IMR-90 (cell line): ENCODE data around the gene SLC27A1. TPM values are rescaled to one million over a fixed set of nuclear protein-coding genes. Genes with fewer than 3 reads are reported as not detected.

ENCODE experiments used
- ATAC-seq: fragments of 200-7000 bp; cut with Tn5 transposase; 2 replicates; pipeline ENCODE4 v1.9.1; 2020; ENCODE audit warnings: low read depth, mild to moderate bottlenecking, moderate library complexity
- BruUV-seq: library from RNA; stranded (reverse); fragments of 400-500 nt; replicated peaks from 2 replicates; lab custom pipeline; 2021; lab: Mats Ljungman, UMichigan
- CTCF ChIA-PET: fragments of 300-600 bp; formaldehyde crosslinking; extraction: SDS; loops from one replicate; lab custom pipeline; 2021; ENCODE audit warnings: antibody characterized with exemption; lab: Yijun Ruan, JAX
- POLR2A ChIA-PET: fragments of 300-600 bp; sonication (Branson Sonifier 250); formaldehyde crosslinking; loops from one replicate; lab custom pipeline; 2022; ENCODE audit warnings: antibody characterized with exemption; ENCODE audit not compliant: unreplicated experiment; lab: Charles Lee
- DNase-seq: peaks from one replicate; pipeline ENCODE4 v3.0.0; 2013
- H2AFZ ChIP-seq: replicated peaks from 2 replicates; pipeline ENCODE3; 2013; ENCODE audit warnings: low read length, mild to moderate bottlenecking; ENCODE audit not compliant: poor library complexity
- H2AK5ac ChIP-seq: 2 replicates; pipeline ENCODE4 v1.6.1; 2013; ENCODE audit warnings: low read depth, low read length, inconsistent platforms
- H2AK9ac ChIP-seq: replicated peaks from 2 replicates; pipeline ENCODE3; 2013; ENCODE audit warnings: mild to moderate bottlenecking, low read depth, low read length, moderate library complexity; ENCODE audit not compliant: poor library complexity
- H2BK120ac ChIP-seq: 2 replicates; pipeline ENCODE4 v1.6.1; 2013; ENCODE audit warnings: low read depth, low read length, inconsistent platforms
- H2BK15ac ChIP-seq: 3 replicates; pipeline ENCODE4 v1.6.1; 2013; ENCODE audit warnings: low read depth, low read length, inconsistent platforms
- H2BK20ac ChIP-seq: 2 replicates; pipeline ENCODE4 v1.6.1; 2013; ENCODE audit warnings: low read depth, mild to moderate bottlenecking, inconsistent platforms, low read length, moderate library complexity
- H2BK5ac ChIP-seq: 2 replicates; pipeline ENCODE4 v1.6.1; 2013; ENCODE audit warnings: mild to moderate bottlenecking, low read depth, low read length, inconsistent platforms; ENCODE audit not compliant: poor library complexity, severe bottlenecking
- H3K14ac ChIP-seq: replicated peaks from 2 replicates; pipeline ENCODE4 v1.6.1; 2013; ENCODE audit warnings: low read depth, low read length, inconsistent platforms
- H3K18ac ChIP-seq: 2 replicates; pipeline ENCODE4 v1.6.1; 2013; ENCODE audit warnings: low read depth, low read length, control low read depth
- H3K23ac ChIP-seq: 2 replicates; pipeline ENCODE4 v1.6.1; 2013; ENCODE audit warnings: low read depth, low read length, inconsistent platforms
- H3K27ac ChIP-seq: 2 replicates; pipeline ENCODE4 v1.5.1; 2013; ENCODE audit warnings: mild to moderate bottlenecking, control low read depth, low read length; ENCODE audit not compliant: insufficient read depth
- H3K27me3 ChIP-seq: 2 replicates; pipeline ENCODE4 v1.6.1; 2013; ENCODE audit warnings: low read length; ENCODE audit not compliant: control insufficient read depth, insufficient read depth
- H3K36me3 ChIP-seq: 2 replicates; pipeline ENCODE4 v1.6.1; 2013; ENCODE audit warnings: low read length, mixed read lengths; ENCODE audit not compliant: control insufficient read depth, insufficient read depth
- H3K4ac ChIP-seq: 2 replicates; pipeline ENCODE4 v1.6.1; 2013; ENCODE audit warnings: low read depth, low read length, inconsistent platforms
- H3K4me1 ChIP-seq: 2 replicates; pipeline ENCODE4 v1.6.1; 2013; ENCODE audit warnings: low read length, mixed read lengths; ENCODE audit not compliant: control insufficient read depth, insufficient read depth
- H3K4me2 ChIP-seq: 2 replicates; pipeline ENCODE4 v1.6.1; 2013; ENCODE audit warnings: low read depth, mild to moderate bottlenecking, control low read depth, low read length, moderate library complexity
- H3K4me3 ChIP-seq: 2 replicates; pipeline ENCODE4 v1.5.1; 2013; ENCODE audit warnings: low read depth, mild to moderate bottlenecking, control low read depth, low read length, moderate library complexity; ENCODE audit not compliant: insufficient read depth
- H3K56ac ChIP-seq: 2 replicates; pipeline ENCODE4 v1.6.1; 2013; ENCODE audit warnings: low read length, inconsistent platforms; ENCODE audit not compliant: insufficient read depth; ENCODE audit errors: extremely low read depth
- H3K79me1 ChIP-seq, 2 experiments: 2 replicates each; pipeline ENCODE4 v1.6.1; 2013; ENCODE audit warnings: low read length in 2 of 2, inconsistent platforms in 1 of 2, low read depth in 1 of 2
- H3K9ac ChIP-seq: 2 replicates; pipeline ENCODE4 v1.6.1; 2013; ENCODE audit warnings: low read depth, low read length, control low read depth
- H3K9me1 ChIP-seq: 2 replicates; pipeline ENCODE4 v1.6.1; 2013; ENCODE audit warnings: low read length, inconsistent platforms; ENCODE audit not compliant: insufficient read depth
- H3K9me3 ChIP-seq: 2 replicates; pipeline ENCODE4 v1.6.1; 2013; ENCODE audit warnings: low read length; ENCODE audit not compliant: control insufficient read depth, insufficient read depth
- H4K20me1 ChIP-seq: 2 replicates; pipeline ENCODE4 v1.6.1; 2013; ENCODE audit warnings: low read length, inconsistent platforms; ENCODE audit not compliant: insufficient read depth
- H4K5ac ChIP-seq: 2 replicates; pipeline ENCODE4 v1.6.1; 2013; ENCODE audit warnings: mild to moderate bottlenecking, low read depth, low read length, control low read depth
- H4K8ac ChIP-seq, 2 experiments: 2 replicates each; pipeline ENCODE4 v1.6.1; 2013; ENCODE audit warnings: low read depth in 2 of 2, low read length in 2 of 2, control low read depth in 1 of 2, inconsistent platforms in 1 of 2
- H4K91ac ChIP-seq: 2 replicates; pipeline ENCODE4 v1.6.1; 2013; ENCODE audit warnings: low read depth, low read length, inconsistent platforms; ENCODE audit not compliant: insufficient read depth
- BHLHE40 ChIP-seq: fragments of 150-350 bp; IDR thresholded peaks from 2 replicates; pipeline ENCODE4 v1.6.1; 2016; ENCODE audit warnings: mild to moderate bottlenecking, low read depth, low read length
- CEBPB ChIP-seq: IDR thresholded peaks from 2 replicates; pipeline ENCODE4 v1.6.1; 2012; ENCODE audit warnings: low read depth, low read length, improper control_type of control experiment
- CHD1 ChIP-seq: IDR thresholded peaks from 2 replicates; pipeline ENCODE4 v1.6.1; 2012; ENCODE audit warnings: low read depth, low read length, improper control_type of control experiment
- CTCF ChIP-seq: conservative IDR thresholded peaks from 2 replicates; pipeline ENCODE4 v1.5.1; 2012; ENCODE audit warnings: mild to moderate bottlenecking, low read depth, low read length, improper control_type of control experiment
- ELK1 ChIP-seq: fragments of 150-350 bp; IDR thresholded peaks from 2 replicates; pipeline ENCODE4 v1.6.1; 2016; ENCODE audit warnings: low read depth, mild to moderate bottlenecking, low read length, moderate library complexity, borderline replicate concordance
- FOS ChIP-seq: fragments of 150-350 bp; IDR thresholded peaks from 2 replicates; pipeline ENCODE4 v1.6.1; 2016; ENCODE audit warnings: low read depth, low read length
- MAFK ChIP-seq: IDR thresholded peaks from 2 replicates; pipeline ENCODE4 v1.6.1; 2012; ENCODE audit warnings: low read depth, low read length, improper control_type of control experiment
- MAZ ChIP-seq: IDR thresholded peaks from 2 replicates; pipeline ENCODE4 v1.6.1; 2012; ENCODE audit warnings: low read depth, mild to moderate bottlenecking, low read length, improper control_type of control experiment, moderate library complexity, borderline replicate concordance
- MXI1 ChIP-seq: IDR thresholded peaks from 2 replicates; pipeline ENCODE4 v1.6.1; 2012; ENCODE audit warnings: low read depth, mild to moderate bottlenecking, low read length, moderate library complexity, borderline replicate concordance
- NFE2L2 ChIP-seq: fragments of 150-350 bp; IDR thresholded peaks from 2 replicates; pipeline ENCODE4 v1.6.1; 2016; ENCODE audit warnings: low read depth, mild to moderate bottlenecking, low read length
- POLR2A ChIP-seq: IDR thresholded peaks from 2 replicates; pipeline ENCODE4 v1.6.1; 2012; ENCODE audit warnings: mild to moderate bottlenecking, low read depth, low read length
- RAD21 ChIP-seq: IDR thresholded peaks from 2 replicates; pipeline ENCODE4 v1.6.1; 2012; ENCODE audit warnings: low read length, improper control_type of control experiment
- RCOR1 ChIP-seq: IDR thresholded peaks from 2 replicates; pipeline ENCODE4 v1.6.1; 2012; ENCODE audit warnings: mild to moderate bottlenecking, low read length, improper control_type of control experiment; ENCODE audit not compliant: insufficient replicate concordance
- RFX5 ChIP-seq: IDR thresholded peaks from 2 replicates; pipeline ENCODE4 v1.8.0; 2012; ENCODE audit warnings: low read depth, mild to moderate bottlenecking, low read length, moderate library complexity
- SMC3 ChIP-seq: fragments of 150-350 bp; IDR thresholded peaks from 2 replicates; pipeline ENCODE4 v1.6.1; 2016; ENCODE audit warnings: low read depth, mild to moderate bottlenecking, antibody characterized with exemption, low read length, moderate library complexity
- USF2 ChIP-seq: fragments of 150-350 bp; IDR thresholded peaks from 2 replicates; pipeline ENCODE4 v1.6.1; 2017; ENCODE audit warnings: mild to moderate bottlenecking, antibody characterized with exemption, low read length, low read depth
- WGBS, 2 experiments: methylation state at CpG; one replicate each; pipeline versions ENCODE4 v1.1.5 to v1.1.7; 2013; ENCODE audit warnings: missing lambda C conversion rate in 2 of 2; ENCODE audit not compliant: insufficient read length in 1 of 2; ENCODE audit errors: extremely low coverage in 2 of 2; 5-methylcytosine and 5-hydroxymethylcytosine counted together
- dilution Hi-C: fragments of 300-500 bp; cut with HindIII; formaldehyde crosslinking; loops from one replicate; pipeline ENCODE4 v1.14.3; 2018; ENCODE audit warnings: low sequenced_read_pairs; ENCODE audit not compliant: unreplicated experiment
- in situ Hi-C: fragments of 300-500 bp; cut with MboI; formaldehyde crosslinking; loops from 3 replicates; pipeline ENCODE4 v1.14.3; 2019; ENCODE audit warnings: low sequenced_read_pairs, inconsistent platforms, mixed read lengths
- intact Hi-C: fragments of 100-400 bp; cut with micrococcal nuclease; formaldehyde crosslinking; loops from 2 replicates; pipeline ENCODE4 v1.10.0; 2022
- polyA plus RNA-seq, 3 experiments: library from polyadenylated mRNA; depleted of rRNA; stranded (reverse); fragments of >200 nt; gene quantifications; 2 replicates each; pipeline ENCODE4 v1.2.3, GENCODE V29; 2012; ENCODE audit warnings: low replicate concordance in 1 of 3
- total RNA-seq: library from RNA; depleted of rRNA; stranded (reverse); fragments of >200 nt; gene quantifications from 2 replicates; pipeline ENCODE4 v1.2.3, GENCODE V29; 2012

Gene SLC27A1
- total and polyA plus RNA-seq, 2 of the 4 experiments (the other 2 are of a cell fraction) = 4.8 to 12.9 TPM

- Histone ChIP-seq H3K9me3 (no peaks in the 10 kb centered on the region), H3K9ac (no peak overlapping the region), H3K4me3 (no peak overlapping the region), H2BK5ac (no peak overlapping the region), H3K14ac (no peak overlapping the region), H4K8ac (no peak overlapping the region), H3K9me1 (peaks cover 4% of the 10 kb centered on the region; the same call in 1 of the 2 replicates), H2BK120ac (no peak overlapping the region), H3K79me1 (no peaks in the 10 kb centered on the region), H4K5ac (no peak overlapping the region), H3K4me2 (no peak overlapping the region), H3K36me3 (no peaks in the 10 kb centered on the region), H3K27ac (no peak overlapping the region), H2BK20ac (no peak overlapping the region), H3K18ac (no peak overlapping the region), H3K27me3 (no peaks in the 10 kb centered on the region), H2AK9ac (no peak overlapping the region), H3K4ac (no peak overlapping the region), H3K23ac (no peak overlapping the region), H2AK5ac (no peak overlapping the region), H4K20me1 (no peaks in the 10 kb centered on the region), H2AFZ (no peak overlapping the region), H2BK15ac (no peak overlapping the region), H4K91ac (no peak overlapping the region), H3K4me1 (no peaks in the 10 kb centered on the region), H3K56ac (no peak overlapping the region)
- no peak for TF ChIP-seq NFE2L2
- no peak for TF ChIP-seq POLR2A
- TF ChIP-seq FOS = no peak
- no peak for TF ChIP-seq MAFK
- TF ChIP-seq CHD1 = no peak
- TF ChIP-seq RAD21 = no peak
- no peak for TF ChIP-seq CEBPB
- no peak for TF ChIP-seq RCOR1
- no peak for TF ChIP-seq ELK1
- TF ChIP-seq MAZ = no peak
- TF ChIP-seq BHLHE40 = no peak
- no peak for TF ChIP-seq USF2
- no peak for TF ChIP-seq CTCF
- no peak for TF ChIP-seq SMC3
- no peak for TF ChIP-seq RFX5
- no peak for TF ChIP-seq MXI1
- ATAC-seq (no peak), DNase-seq (no peak)
- dilution Hi-C loops = no loop called here
- WGBS, 2 experiments = no CpG with 5 or more reads among the region's 4 CpGs
- no TSS peak for BruUV-seq
- intact Hi-C loops = loop anchor here (10.0 kb wide), 1 partner anchor 155 kb away; the partner anchor contains the start of gene CCDC194
- CTCF ChIA-PET = interaction anchor here (0.6 to 0.9 kb wide), 2 partner anchors 23 to 54 kb away, joined by 3 read pairs; no protein-coding TSS in a partner anchor
- POLR2A ChIA-PET = no interaction called here
- in situ Hi-C loops = no loop called here
Measured at GRCh38 chr19:17550076-17550667, 79.8 kb downstream of the SLC27A1 start.
